AG10803 (cell line): ENCODE measurements around the gene TCERG1L.

ENCODE experiments used
- DNase-seq: peaks from one replicate; pipeline ENCODE4 v3.0.0; 2010; ENCODE audit warnings: low read depth
- H3K4me3 ChIP-seq: 2 replicates; pipeline ENCODE4 v1.5.1; 2011; ENCODE audit warnings: mild to moderate bottlenecking, low read length, control low read depth
- TF ChIP-seq, protein P1 (sequence below): conservative IDR thresholded peaks from 2 replicates; pipeline ENCODE4 v1.5.1; 2011; ENCODE audit warnings: mild to moderate bottlenecking, low read length, control low read depth, inconsistent platforms

The TCERG1L gene

DNA sequence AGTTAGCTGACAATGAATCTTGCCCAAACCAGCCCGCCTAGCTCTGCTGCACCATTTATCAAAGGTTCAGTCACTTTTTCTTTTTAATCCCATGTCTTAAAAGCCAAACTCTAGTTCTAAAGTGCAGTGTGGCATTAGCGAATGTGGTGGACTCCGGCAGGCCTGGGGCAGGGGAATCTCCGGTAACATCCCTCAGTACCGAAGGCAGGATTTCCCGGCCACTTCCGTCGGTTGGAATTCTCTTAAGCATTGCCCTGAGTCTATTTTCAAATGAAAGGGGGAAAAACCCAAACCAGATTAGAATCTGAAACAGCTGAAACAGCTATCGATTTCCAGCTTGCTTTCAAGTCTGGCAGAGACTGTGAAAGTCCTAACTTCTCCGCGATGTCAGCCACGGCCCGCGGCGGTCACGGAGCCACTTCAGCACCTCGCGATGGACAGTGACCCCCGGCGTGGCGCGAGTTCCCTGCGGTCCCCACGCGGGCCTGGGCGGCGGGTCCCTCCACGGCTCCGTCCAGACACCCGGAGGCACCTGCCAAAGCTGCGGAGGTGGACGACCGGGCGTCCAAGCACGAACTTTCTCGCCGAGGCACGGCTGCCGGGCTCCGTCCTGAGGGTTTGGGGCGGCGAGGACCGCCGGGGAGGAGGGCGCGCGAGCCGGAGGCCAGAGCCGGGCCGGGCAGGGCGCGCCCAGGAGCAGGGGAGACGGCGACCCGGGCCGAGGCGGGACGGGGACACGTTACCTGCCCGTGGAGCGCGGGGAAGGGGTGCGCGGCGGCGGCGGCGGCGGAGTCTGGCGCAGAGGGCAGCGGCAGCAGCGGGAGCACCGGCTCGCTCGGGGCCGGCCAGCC lies 745 bp downstream of the TCERG1L start:
- H3K4me3 ChIP-seq, result no peak overlapping the region
- TF ChIP-seq, protein P1, sequence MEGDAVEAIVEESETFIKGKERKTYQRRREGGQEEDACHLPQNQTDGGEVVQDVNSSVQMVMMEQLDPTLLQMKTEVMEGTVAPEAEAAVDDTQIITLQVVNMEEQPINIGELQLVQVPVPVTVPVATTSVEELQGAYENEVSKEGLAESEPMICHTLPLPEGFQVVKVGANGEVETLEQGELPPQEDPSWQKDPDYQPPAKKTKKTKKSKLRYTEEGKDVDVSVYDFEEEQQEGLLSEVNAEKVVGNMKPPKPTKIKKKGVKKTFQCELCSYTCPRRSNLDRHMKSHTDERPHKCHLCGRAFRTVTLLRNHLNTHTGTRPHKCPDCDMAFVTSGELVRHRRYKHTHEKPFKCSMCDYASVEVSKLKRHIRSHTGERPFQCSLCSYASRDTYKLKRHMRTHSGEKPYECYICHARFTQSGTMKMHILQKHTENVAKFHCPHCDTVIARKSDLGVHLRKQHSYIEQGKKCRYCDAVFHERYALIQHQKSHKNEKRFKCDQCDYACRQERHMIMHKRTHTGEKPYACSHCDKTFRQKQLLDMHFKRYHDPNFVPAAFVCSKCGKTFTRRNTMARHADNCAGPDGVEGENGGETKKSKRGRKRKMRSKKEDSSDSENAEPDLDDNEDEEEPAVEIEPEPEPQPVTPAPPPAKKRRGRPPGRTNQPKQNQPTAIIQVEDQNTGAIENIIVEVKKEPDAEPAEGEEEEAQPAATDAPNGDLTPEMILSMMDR, result no peak
- DNase-seq, result no peak

DNA sequence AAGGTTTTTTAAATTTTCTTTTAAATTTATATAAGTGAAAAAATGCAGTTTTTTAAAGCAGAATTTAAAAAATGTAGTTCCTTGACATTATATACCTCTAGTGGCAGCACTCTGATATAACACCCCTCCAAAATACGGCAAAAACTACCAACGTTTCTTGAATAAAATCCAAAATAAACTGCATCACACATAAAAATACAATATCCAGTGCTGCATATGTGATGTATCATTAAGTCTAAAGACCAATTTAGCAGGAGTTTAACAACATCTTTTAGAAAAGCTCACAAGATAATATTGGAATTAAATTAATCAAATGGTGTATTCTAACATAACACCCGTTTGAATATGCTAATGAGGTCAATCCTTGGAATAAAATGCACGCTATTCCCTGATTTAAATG lies 1.4 kb downstream of the TCERG1L start:
- DNase-seq, result no peak
- H3K4me3 ChIP-seq, result no peak overlapping the region
- TF ChIP-seq, protein P1, result no peak; the same call in 1 of the 2 replicates

GRCh38 chr10:131300508-131300907 lies 11.0 kb downstream of the TCERG1L start:
- TF ChIP-seq, protein P1, result no peak
- no peak overlapping the region for H3K4me3 ChIP-seq
- no peak for DNase-seq

DNA sequence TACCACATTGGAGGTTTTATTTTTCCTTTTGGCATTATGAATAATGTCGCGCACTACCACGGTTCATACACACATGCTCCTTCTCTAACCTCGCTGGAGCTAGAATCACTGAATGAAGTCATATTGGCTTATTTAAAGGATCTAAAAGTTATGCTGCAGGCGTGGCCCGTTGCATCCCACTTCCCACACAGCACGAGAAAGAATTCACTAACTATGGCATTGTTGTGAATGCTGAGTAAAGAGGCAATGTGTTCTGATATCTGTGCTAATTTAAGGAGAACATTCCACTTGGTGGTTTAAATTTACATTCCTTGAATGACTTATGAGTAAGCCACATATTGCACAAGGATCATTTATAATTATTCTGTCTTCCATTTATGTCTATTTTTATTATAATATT lies 20.7 kb downstream of the TCERG1L start:
- TF ChIP-seq, protein P1, result no peak
- no peak for DNase-seq
- no peak overlapping the region for H3K4me3 ChIP-seq

DNA sequence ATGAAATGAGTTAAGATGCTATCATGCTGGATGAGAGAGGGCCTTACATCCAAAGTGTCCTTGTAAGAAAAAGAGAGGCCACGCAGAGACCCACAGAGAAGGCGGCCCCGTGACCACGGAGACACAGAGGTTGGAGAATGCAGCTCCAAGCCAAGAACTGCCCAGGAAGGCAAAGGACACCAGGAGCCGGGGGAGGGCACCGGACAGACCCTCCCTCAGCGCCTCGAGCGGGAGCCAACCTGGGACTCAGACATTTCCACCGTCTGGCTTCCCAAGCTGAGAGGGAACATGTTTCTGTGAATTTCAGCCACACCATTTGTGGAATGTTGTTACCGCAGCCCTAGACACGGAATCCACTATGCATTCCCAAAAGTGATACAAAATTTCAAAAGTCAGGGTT lies 22.9 kb downstream of the TCERG1L start:
- no peak for DNase-seq
- H3K4me3 ChIP-seq, result no peak overlapping the region
- TF ChIP-seq, protein P1, result no peak

DNA sequence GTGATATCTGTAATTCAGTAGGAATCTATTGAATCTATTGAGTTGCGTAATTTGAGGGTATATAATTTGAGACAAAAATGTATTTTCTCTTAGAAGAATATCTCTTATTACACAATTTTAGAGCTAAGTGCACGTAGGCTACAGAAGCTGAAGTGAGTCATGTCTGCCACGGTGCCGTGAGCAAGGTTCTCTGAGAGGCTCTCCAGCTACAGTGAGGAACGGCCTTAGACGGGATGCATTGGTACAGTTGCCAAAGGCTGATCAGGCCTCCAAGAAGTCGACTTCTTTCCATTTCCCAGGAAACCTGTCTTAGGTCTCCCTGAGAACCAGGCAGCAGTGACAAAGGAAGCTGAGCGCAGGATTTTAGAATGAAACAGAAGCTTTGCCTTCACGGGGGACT lies 28.6 kb downstream of the TCERG1L start:
- DNase-seq, result no peak
- no peak overlapping the region for H3K4me3 ChIP-seq
- TF ChIP-seq, protein P1, result no peak

DNA sequence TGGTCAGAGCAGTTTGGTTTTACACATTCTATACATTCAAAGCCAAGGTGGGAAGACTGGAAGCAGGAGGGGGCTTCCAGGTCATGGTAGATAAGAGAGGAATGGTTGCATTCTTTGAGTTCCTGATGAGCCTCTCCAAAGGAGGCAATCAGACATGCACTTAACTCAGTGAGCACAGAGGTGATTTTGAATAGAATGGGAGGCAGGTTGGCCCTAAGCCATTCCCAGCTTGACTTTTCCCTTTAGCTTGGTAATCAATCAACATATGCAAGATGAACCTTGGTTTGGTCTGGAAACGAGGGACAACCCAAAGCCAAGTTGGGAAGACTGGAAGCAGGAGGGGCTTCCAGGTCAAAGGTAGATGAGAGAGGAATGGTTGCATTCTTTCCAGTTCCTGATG lies 31.4 kb downstream of the TCERG1L start:
- H3K4me3 ChIP-seq, result no peak overlapping the region
- TF ChIP-seq, protein P1, result no peak
- no peak for DNase-seq
